Activated CD4-positive, alpha-beta T cell treated with anti-CD3 and anti-CD28 coated beads, Interleukin-10, Interleukin-2, amounts not matched to agents 100 ng/mL and 50 ng/mL, durations not matched to agents 16 hours and 8 hours (primary cell): ENCODE data around the gene NPSR1.
"Not testable (repeated sequence)": the region's sequence is repeated elsewhere in the genome, so short reads cannot be mapped to it uniquely, and the experiment has no call there.

Experiments
- DNase-seq: peaks from one replicate; pipeline ENCODE4 v3.0.0-alpha.2; 2020

Gene NPSR1

DNA sequence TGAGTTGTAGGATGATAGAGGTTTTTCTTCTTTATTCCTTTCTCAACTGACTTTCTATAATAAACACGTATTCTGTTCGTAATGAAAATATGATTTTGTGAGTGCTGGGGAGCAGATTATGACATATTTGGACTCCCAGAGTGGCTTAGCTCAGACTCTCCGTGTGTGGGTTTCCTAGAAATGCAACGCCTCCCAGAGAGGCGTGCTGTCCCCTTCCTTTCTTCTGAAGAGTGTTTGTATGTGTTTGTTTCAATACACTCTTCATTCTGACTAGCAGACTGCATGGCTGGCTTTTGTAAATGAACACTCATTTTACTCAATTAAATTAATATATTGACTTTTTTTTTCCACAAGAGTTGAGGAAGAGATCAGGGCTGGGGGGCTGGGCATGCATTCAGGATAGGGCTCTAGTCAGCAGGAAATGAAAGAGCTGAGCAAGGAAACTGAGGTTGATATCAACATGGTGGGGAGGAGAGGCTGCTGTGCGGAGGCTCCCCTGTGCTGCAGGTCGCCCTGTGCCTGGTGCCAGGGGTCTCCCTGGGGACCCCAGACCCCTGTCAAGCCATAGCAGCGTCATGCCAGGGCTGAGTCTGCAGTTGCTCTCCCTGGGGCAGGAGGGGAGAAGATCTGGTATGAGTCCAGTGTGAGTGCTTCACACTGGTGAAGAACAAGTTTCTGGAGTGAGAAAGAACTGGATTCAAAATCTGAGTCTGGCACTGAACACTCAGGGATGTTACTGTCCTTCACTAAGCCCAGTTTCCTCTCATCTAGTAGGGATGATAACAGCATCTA lies 221.1 kb downstream of the NPSR1 start:
- DNase-seq: not testable (repeated sequence)

DNA sequence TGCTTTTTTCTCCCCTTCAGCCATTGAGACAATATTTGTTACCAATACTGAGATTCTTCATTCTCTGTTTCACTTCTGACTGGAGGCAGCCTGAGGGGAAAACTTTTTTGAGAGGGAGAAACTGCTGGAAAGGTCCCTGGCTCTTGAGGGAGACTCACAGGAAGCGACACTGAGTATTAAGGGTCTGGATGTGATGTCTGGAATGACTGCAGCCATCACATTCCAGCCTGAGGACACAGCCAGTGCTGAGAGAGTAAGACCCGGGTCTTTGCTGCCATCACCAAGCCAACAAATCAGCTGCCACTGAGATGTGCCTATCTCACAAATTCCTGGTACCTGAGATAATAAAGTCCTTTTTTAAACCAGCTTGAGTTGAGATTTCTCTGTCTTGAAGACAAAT lies 221.9 kb downstream of the NPSR1 start:
- no peak for DNase-seq

DNA sequence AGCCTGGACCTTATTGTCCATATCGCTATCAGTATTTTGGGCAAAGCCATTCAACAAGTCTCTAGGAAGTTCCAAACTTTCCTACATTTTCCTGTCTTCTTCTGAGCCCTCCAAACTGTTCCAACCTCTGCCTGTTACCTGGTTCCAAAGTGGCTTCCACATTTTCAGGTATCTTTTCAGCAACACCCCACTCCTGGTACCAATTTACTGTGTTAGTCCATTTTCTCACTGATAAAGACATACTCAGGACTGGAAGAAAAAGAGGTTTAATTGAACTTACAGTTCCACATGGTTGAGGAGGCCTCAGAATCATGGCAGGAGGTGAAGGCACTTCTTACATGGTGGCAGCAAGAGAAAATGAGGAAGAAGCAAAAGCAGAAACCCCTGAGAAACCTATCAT lies 225.8 kb downstream of the NPSR1 start:
- not testable (repeated sequence) for DNase-seq

DNA sequence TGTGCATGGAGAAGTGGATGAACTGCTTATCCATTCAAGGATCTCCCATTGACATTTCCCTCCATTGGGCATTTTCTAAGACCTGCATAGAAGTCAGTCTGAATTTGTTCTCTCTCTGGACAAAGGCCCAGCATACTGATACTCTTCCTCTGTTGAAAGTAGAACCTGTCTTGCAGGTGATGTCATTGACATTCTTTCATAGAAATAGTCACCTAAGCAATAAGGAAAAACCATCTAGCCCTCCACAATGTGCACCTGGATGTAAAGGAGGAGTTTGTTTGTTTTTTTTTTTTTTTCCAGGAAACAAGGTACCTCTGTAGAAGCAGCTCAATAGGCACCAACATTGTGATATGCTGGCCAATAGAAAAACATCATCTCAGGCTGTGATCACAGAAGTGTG lies 228.8 kb downstream of the NPSR1 start:
- DNase-seq: no peak

DNA sequence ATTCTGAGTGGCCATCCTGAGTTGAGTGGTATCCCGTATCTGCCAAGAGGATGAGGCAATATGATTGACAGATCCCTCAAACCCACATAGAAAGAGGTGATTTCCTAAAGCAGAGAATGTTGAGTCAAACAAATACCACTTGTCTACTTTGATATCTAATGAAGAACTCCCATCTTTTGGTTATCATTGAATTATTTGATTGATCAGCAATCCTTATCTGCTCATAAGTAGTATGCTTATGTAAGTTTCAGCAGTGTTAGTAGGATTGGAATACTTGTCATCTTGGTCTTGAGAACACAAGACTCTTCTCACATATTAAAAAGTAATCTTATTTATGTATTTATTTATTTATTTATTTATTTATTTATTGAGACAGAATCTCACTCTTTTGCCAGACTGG lies 231.9 kb downstream of the NPSR1 start:
- no peak for DNase-seq

DNA sequence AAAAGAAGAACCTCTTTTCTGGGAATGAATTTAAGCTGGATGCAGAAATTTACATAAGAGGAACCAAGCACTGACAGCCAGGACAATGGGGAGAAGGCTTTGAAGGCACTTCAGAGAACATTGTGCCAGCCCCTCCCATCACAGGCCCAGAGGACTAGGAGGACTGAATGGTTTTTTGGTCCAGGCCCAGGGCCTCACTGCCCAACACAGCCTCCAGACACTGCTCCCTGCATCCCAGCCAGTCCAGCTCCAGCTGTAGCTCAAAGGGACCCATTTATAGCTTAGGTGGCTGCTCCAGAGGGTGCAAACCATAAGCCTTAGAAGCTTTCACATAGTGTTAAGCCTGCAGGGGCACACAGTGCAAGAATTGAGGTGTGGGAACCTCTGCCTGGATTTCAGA lies 237.2 kb downstream of the NPSR1 start:
- no peak for DNase-seq
